Hematopoietic multipotent progenitor cell (in vitro differentiated cells): ENCODE measurements around the gene VSTM2B. TPM values are rescaled to one million over a fixed set of nuclear protein-coding genes. Genes with fewer than 3 reads are reported as not detected.
A peak's percentile ranks its signal among the peaks of the same experiment; 100 is the strongest.

Experiments
- DNase-seq, 3 donors: peaks; one replicate each; pipeline ENCODE4 v3.0.0-alpha.2; 2011 to 2015; ENCODE audit warnings: low read depth in 2 of 3, low spot score in 2 of 3
- total RNA-seq: library from RNA; depleted of rRNA; stranded (reverse); fragments of >200 nt; gene quantifications from one replicate; pipeline ENCODE4 v1.2.3, GENCODE V29; 2012

VSTM2B gene
- total RNA-seq, 1 donor: not detected

- no peak for DNase-seq
Measured at GRCh38 chr19:29587059-29587458, 61.3 kb downstream of the VSTM2B start.

GRCh38 chr19:29587518-29587986, 61.8 kb downstream of the VSTM2B start:
- no peak for DNase-seq

GRCh38 chr19:29588095-29588494, 62.3 kb downstream of the VSTM2B start:
- no peak for DNase-seq

- DNase-seq: no peak
Measured at GRCh38 chr19:29590278-29590677, 64.5 kb downstream of the VSTM2B start.

GRCh38 chr19:29591670-29592069, 65.9 kb downstream of the VSTM2B start:
- DNase-seq: no peak

- no peak for DNase-seq
Measured at GRCh38 chr19:29593869-29594268, 68.1 kb downstream of the VSTM2B start.

GRCh38 chr19:29596080-29596727, 70.4 kb downstream of the VSTM2B start:
- DNase-seq: no peak

GRCh38 chr19:29596885-29597525, 71.2 kb downstream of the VSTM2B start:
- no peak for DNase-seq

- DNase-seq: no peak
Measured at GRCh38 chr19:29598036-29598435, 72.2 kb downstream of the VSTM2B start.

- DNase-seq: no peak
Measured at GRCh38 chr19:29598496-29598895, 72.7 kb downstream of the VSTM2B start.

- no peak for DNase-seq
Measured at GRCh38 chr19:29603308-29603707, 77.5 kb downstream of the VSTM2B start.

GRCh38 chr19:29605653-29606419, 80.0 kb downstream of the VSTM2B start, which contains the start of gene POP4:
TSS of gene POP4 (plus strand) at chr19:29606283. CDS start at chr19:29606319, 36 bp downstream.
- DNase-seq: peak; percentile 96 to 98 (median 97)

- DNase-seq: no peak
Measured at GRCh38 chr19:29606420-29606747, 80.6 kb downstream of the VSTM2B start.

- DNase-seq: no peak
Measured at GRCh38 chr19:29609636-29610035, 83.8 kb downstream of the VSTM2B start.

- no peak for DNase-seq
Measured at GRCh38 chr19:29610213-29610573, 84.4 kb downstream of the VSTM2B start.

- DNase-seq: peak; percentile 68 to 97 (median 94)
Measured at GRCh38 chr19:29610574-29611271, 84.9 kb downstream of the VSTM2B start.

GRCh38 chr19:29612121-29612520, 86.3 kb downstream of the VSTM2B start:
- no peak for DNase-seq

GRCh38 chr19:29612801-29613595, 87.2 kb downstream of the VSTM2B start:
- DNase-seq: no peak

GRCh38 chr19:29614046-29614445, 88.3 kb downstream of the VSTM2B start:
- DNase-seq: no peak
